ENCODE results near the gene RAB37. TPM values are rescaled to one million over a fixed set of nuclear protein-coding genes. Genes with fewer than 3 reads are reported as not detected.

Gene RAB37
- total RNA-seq, 1 donor from 2014 or later, result 0.38 TPM

- Mint-ChIP-seq H3K27me3 (ENCODE audit: low read depth) (no peaks in the 10 kb centered on the region), H3K27ac (no peak overlapping the region), H3K4me1 (peaks cover 45% of the 10 kb centered on the region), H3K4me3 (no peak overlapping the region), H3K36me3 (peaks cover 8% of the 10 kb centered on the region), H3K9me3 (no peaks in the 10 kb centered on the region)
- DNase-seq (ENCODE audit: low spot score in 2 of 2, unreplicated experiment in 2 of 2), result no peak
- no peak for TF ChIP-seq CTCF (IDR thresholded peaks at IDR 0.05; ENCODE audit: unreplicated experiment)
Observed at GRCh38 chr17:74754832-74755231, 17.8 kb downstream of the RAB37 start.

GRCh38 chr17:74755533-74755932, 18.5 kb downstream of the RAB37 start:
- Mint-ChIP-seq H3K27me3 (ENCODE audit: low read depth) (no peaks in the 10 kb centered on the region), H3K4me1 (peaks cover 46% of the 10 kb centered on the region)

GRCh38 chr17:74756891-74757290, 19.8 kb downstream of the RAB37 start:
- DNase-seq (ENCODE audit: low spot score in 2 of 2, unreplicated experiment in 2 of 2), result no peak
- Mint-ChIP-seq H3K27ac (peak overlapping the region; percentile 9), H3K4me1 (peaks cover 51% of the 10 kb centered on the region), H3K36me3 (peaks cover 8% of the 10 kb centered on the region), H3K4me3 (no peak overlapping the region), H3K27me3 (ENCODE audit: low read depth) (no peaks in the 10 kb centered on the region), H3K9me3 (no peaks in the 10 kb centered on the region)
- no peak for TF ChIP-seq CTCF (IDR thresholded peaks at IDR 0.05; ENCODE audit: unreplicated experiment)

More at GRCh38 chr17:74755533-74755932, 18.5 kb downstream of the RAB37 start:
- Mint-ChIP-seq H3K27ac (no peak overlapping the region), H3K4me3 (no peak overlapping the region), H3K36me3 (peaks cover 8% of the 10 kb centered on the region), H3K9me3 (no peaks in the 10 kb centered on the region)
- DNase-seq (ENCODE audit: low spot score in 2 of 2, unreplicated experiment in 2 of 2), result no peak
- TF ChIP-seq CTCF (IDR thresholded peaks at IDR 0.05; ENCODE audit: unreplicated experiment), result no peak

GRCh38 chr17:74757502-74757901, 20.4 kb downstream of the RAB37 start:
- Mint-ChIP-seq H3K27me3 (ENCODE audit: low read depth) (no peaks in the 10 kb centered on the region), H3K4me3 (no peak overlapping the region), H3K9me3 (no peaks in the 10 kb centered on the region), H3K27ac (peak overlapping the region; percentile 30), H3K36me3 (peaks cover 4% of the 10 kb centered on the region), H3K4me1 (peaks cover 51% of the 10 kb centered on the region)
- no peak for TF ChIP-seq CTCF (IDR thresholded peaks at IDR 0.05; ENCODE audit: unreplicated experiment)
- DNase-seq (ENCODE audit: low spot score in 2 of 2, unreplicated experiment in 2 of 2), result no peak

- peak overlapping the region; percentile 77 for H3K27ac Mint-ChIP-seq
- peaks cover 57% of the 10 kb centered on the region for H3K4me1 Mint-ChIP-seq
- no peak for DNase-seq (ENCODE audit: low spot score in 2 of 2, unreplicated experiment in 2 of 2)
- no peak for TF ChIP-seq CTCF (IDR thresholded peaks at IDR 0.05; ENCODE audit: unreplicated experiment)
- no peaks in the 10 kb centered on the region for H3K27me3 Mint-ChIP-seq (ENCODE audit: low read depth)
- H3K36me3 Mint-ChIP-seq, result no peaks in the 10 kb centered on the region
- H3K9me3 Mint-ChIP-seq, result no peaks in the 10 kb centered on the region
- peak overlapping the region; percentile 22 for H3K4me3 Mint-ChIP-seq
Observed at GRCh38 chr17:74757931-74758847, 21.1 kb downstream of the RAB37 start.
